Uterus (tissue), 2 donors: Measurements from ENCODE around the gene MYL1.

ENCODE experiments used
- CTCF ChIP-seq, 4 experiments: fragments of 200-600 bp in 2 of 4; fragments of 450-650 bp in 2 of 4; sonication (generic) in 2 of 4; IDR thresholded peaks; one replicate each; pipeline ENCODE4 v1.5.1; 2016 to 2019; ENCODE audit warnings: antibody characterized with exemption in 4 of 4, mild to moderate bottlenecking in 2 of 4, moderate library complexity in 1 of 4
- POLR2A ChIP-seq, 2 donors: fragments of 450-650 bp; IDR thresholded peaks; one replicate each; pipeline ENCODE4 v1.6.1; 2016; ENCODE audit warnings: antibody characterized with exemption in 2 of 2, mild to moderate bottlenecking in 1 of 2, moderate library complexity in 1 of 2

DNA sequence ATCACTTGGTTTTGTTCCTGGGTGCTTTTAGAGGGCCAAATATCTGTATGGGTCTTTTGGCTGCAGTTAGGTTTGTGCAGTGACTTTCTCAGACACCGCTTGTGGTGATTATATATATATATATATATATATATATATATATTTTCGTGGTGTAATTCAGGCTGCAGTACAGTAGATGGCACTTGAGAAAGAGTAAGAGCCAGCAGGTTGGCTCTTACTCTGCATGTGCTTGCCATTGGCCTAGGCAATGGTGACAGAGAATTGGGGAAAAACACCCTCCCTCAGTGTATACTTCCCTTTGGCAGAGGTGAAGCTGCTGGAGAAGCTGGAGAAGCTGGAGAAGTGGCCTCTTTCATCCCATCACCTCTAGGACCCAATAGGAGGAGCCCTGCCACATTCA lies 22.2 kb upstream of the MYL1 start:
- no peak for TF ChIP-seq CTCF (IDR thresholded peaks at IDR 0.05)
- no peak for TF ChIP-seq POLR2A (IDR thresholded peaks at IDR 0.05)
